IPS DF 6.9 (cell line): Measurements from ENCODE around the gene SDR39U1.

ENCODE experiments used
- DNase-seq: peaks from one replicate; pipeline ENCODE4 v3.0.0-alpha.2; 2013; ENCODE audit warnings: low read depth, low spot score
- H3K27ac ChIP-seq: one replicate; pipeline ENCODE4 v1.5.1; 2013; ENCODE audit warnings: low read length, control low read depth
- H3K27me3 ChIP-seq: 2 replicates; pipeline ENCODE4 v1.6.1; 2013; ENCODE audit warnings: mild to moderate bottlenecking, low read length; ENCODE audit not compliant: control insufficient read depth, insufficient read depth
- H3K36me3 ChIP-seq: 2 replicates; pipeline ENCODE4 v1.6.1; 2013; ENCODE audit warnings: low read length; ENCODE audit not compliant: control insufficient read depth, insufficient read depth
- H3K4me1 ChIP-seq: 2 replicates; pipeline ENCODE4 v1.6.1; 2013; ENCODE audit warnings: low read length; ENCODE audit not compliant: control insufficient read depth, insufficient read depth
- H3K4me3 ChIP-seq: 2 replicates; pipeline ENCODE4 v1.5.1; 2013; ENCODE audit warnings: mild to moderate bottlenecking, low read length
- H3K9me3 ChIP-seq: 2 replicates; pipeline ENCODE4 v1.6.1; 2013; ENCODE audit warnings: low read length, inconsistent platforms; ENCODE audit not compliant: control insufficient read depth, insufficient read depth
- WGBS: extraction: QIAGEN DNeasy Blood & Tissue Kit; methylation state at CpG from one replicate; pipeline ENCODE4 v1.1.7; 2013; ENCODE audit warnings: mixed read lengths, missing lambda C conversion rate; ENCODE audit not compliant: insufficient read length, insufficient coverage; 5-methylcytosine and 5-hydroxymethylcytosine counted together

SDR39U1 gene

DNA sequence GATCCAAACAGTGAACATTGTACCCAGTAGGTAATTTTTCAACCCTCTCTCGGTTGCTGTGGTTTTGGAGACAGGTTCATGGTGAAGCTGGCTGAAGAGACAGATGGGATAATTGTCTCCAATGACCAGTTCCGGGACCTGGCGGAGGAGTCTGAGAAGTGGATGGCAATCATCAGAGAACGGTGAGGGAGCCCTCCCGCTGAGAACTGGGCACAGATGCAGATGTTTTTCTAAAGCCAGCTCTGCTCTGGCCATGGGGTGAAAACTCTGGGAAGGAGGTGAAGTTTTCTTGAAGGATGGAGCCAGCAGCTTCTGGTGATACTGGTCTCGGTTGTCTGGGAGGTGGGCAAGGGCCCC, 6.6 kb downstream of the SDR39U1 start:
- Histone ChIP-seq H3K4me1 (no peaks in the 10 kb centered on the region; the same call in 1 of the 2 replicates), H3K27ac (no peak overlapping the region), H3K9me3 (no peaks in the 10 kb centered on the region), H3K4me3 (no peak overlapping the region), H3K36me3 (peaks cover 11% of the 10 kb centered on the region), H3K27me3 (no peaks in the 10 kb centered on the region)
- no peak for DNase-seq
- no CpG with 5 or more reads among the region's 6 CpGs for WGBS

DNA sequence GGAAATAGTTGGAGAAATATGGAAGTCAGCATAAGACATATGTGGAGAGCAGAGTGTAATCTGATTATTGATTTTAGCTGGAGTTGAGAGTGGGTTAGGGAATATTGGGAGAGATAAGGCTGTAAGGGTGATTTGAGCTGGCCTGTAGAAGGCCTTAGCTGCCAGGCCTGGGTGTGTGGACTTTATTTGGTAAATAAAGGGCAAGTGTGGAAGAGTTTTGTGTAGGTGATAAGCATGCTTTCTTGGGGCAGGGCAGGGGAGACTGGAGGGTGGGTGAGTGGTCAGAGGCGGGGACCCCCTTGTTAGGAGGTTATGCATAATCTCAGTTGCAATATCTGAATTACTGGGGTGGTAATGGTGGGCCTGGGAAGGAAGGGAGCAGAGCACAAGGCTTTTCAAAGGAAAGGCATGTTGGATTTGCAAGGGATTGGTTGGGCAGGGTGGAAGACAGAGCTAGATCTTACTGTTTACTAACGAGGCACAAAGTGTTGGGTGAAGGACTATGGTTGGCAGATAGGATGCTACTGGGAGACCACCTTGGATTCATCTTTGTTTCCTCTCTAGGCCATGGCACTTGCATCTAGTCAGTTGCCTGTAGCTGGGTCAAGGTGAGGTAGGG, 7.3 kb downstream of the SDR39U1 start:
- Histone ChIP-seq H3K4me1 (no peaks in the 10 kb centered on the region; the same call in 1 of the 2 replicates), H3K9me3 (no peaks in the 10 kb centered on the region), H3K27me3 (no peaks in the 10 kb centered on the region), H3K4me3 (no peak overlapping the region), H3K36me3 (peaks cover 10% of the 10 kb centered on the region), H3K27ac (no peak overlapping the region)
- DNase-seq: no peak
- no CpG with 5 or more reads among the region's 2 CpGs for WGBS

DNA sequence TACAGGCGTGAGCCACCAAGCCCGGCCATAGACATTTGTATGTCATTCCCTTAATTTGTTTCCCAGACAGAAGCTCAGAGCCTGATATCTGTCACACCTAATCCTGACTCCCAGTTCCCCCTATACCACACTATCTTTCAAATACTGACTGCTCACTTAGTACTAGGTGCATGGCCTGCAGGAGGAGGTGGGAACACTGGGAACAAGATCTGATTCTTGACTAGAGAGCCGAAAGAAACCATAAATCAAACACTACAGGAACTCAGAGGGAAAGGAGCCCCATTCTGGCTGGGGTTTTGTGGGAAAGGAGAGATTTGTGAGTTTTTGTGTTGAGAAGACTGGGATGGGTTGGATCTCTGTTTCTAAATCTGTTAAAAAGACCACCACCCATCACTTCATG, 7.9 kb downstream of the SDR39U1 start:
- peaks cover 3% of the 10 kb centered on the region for H3K36me3 ChIP-seq
- no peak overlapping the region for H3K4me3 ChIP-seq
- no peaks in the 10 kb centered on the region for H3K9me3 ChIP-seq
- no peaks in the 10 kb centered on the region; the same call in 1 of the 2 replicates for H3K4me1 ChIP-seq
- H3K27me3 ChIP-seq: no peaks in the 10 kb centered on the region
- no CpG with 5 or more reads among the region's 3 CpGs for WGBS
- DNase-seq: no peak
- H3K27ac ChIP-seq: no peak overlapping the region

DNA sequence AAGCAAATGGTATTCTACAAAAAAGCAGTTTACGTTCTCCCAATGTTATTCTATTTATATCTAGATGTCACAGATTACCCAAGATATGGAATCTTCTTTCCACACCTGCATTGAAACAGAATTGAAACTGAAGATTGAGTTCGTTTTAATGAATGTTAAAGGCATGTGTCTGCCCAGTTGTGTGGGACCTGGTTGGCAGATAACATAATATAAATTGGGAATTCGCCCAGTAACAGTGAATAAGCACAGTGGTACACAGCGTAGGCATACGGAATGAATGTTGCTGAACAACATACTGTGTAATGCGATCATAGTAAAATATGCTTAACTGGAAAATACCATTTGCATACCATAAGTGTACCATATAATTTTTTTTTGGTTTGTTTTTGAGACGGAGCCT, 8.5 kb downstream of the SDR39U1 start:
- H3K4me3 ChIP-seq: no peak overlapping the region
- peaks cover 3% of the 10 kb centered on the region for H3K36me3 ChIP-seq
- no peaks in the 10 kb centered on the region for H3K27me3 ChIP-seq
- no peak overlapping the region for H3K27ac ChIP-seq
- no peak for DNase-seq
- no CpG with 5 or more reads among the region's 7 CpGs for WGBS
- H3K9me3 ChIP-seq: no peaks in the 10 kb centered on the region
- H3K4me1 ChIP-seq: no peaks in the 10 kb centered on the region; the same call in none of the 2 replicates

DNA sequence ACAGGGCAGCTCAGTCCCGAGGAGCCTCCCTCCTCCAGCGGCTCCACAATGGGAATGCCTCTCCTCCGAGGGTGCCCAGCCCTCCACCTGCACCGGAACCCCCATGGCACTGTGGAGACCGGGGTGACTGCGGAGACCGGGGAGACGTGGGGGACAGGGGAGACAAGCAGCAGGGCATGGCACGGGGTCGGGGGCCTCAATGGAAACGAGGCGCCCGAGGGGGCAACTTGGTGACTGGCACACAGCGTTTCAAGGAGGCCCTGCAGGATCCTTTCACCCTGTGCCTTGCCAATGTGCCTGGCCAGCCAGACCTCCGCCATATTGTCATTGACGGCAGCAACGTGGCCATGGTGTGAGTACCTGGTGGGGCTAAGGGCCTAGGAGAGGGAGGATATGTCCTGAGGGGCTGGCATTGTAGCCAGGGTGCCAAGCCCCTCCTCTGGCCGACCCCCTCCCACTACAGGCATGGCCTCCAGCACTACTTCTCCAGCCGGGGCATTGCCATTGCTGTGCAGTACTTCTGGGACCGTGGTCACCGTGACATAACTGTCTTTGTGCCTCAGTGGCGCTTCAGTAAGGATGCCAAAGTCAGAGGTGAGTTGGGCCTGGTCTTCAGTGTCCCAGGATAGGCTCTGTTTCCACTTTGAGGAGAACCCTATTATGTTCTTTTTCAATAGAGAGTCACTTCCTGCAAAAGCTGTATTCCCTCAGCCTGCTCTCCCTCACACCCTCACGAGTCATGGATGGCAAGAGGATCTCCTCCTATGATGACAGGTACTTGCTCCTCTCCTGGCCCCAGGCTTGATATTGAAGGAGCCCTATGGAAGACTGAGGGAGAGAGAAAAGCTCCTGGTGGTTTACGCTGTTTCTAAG, 10.1 kb downstream of the SDR39U1 start:
- H3K4me1 ChIP-seq: no peaks in the 10 kb centered on the region; the same call in none of the 2 replicates
- H3K27me3 ChIP-seq: no peaks in the 10 kb centered on the region
- no peak overlapping the region for H3K27ac ChIP-seq
- no peak for DNase-seq
- no CpG with 5 or more reads among the region's 24 CpGs for WGBS
- H3K4me3 ChIP-seq: no peak overlapping the region
- H3K36me3 ChIP-seq: peaks cover 3% of the 10 kb centered on the region
- H3K9me3 ChIP-seq: no peaks in the 10 kb centered on the region

DNA sequence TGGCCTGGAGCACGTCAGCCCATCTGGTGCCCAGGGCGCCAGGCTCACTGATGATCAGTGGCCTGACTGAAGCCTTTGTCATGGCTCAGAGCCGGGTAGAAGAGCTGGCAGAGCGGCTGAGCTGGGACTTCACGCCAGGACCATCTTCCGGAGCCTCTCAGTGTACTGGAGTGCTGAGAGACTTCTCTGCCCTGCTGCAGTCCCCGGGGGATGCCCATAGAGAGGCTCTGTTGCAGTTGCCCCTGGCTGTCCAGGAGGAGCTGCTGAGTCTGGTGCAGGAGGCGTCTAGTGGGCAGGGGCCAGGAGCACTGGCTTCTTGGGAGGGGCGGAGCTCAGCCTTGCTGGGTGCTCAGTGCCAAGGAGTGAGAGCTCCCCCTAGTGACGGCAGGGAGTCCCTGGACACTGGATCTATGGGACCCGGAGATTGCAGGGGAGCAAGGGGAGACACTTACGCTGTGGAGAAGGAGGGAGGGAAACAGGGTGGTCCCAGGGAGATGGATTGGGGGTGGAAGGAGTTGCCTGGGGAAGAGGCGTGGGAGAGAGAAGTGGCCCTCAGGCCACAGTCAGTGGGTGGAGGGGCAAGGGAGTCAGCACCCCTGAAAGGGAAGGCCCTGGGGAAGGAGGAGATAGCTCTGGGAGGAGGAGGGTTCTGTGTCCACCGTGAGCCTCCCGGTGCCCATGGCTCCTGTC, 10.9 kb downstream of the SDR39U1 start:
- Histone ChIP-seq H3K27ac (no peak overlapping the region), H3K4me3 (no peak overlapping the region)

DNA sequence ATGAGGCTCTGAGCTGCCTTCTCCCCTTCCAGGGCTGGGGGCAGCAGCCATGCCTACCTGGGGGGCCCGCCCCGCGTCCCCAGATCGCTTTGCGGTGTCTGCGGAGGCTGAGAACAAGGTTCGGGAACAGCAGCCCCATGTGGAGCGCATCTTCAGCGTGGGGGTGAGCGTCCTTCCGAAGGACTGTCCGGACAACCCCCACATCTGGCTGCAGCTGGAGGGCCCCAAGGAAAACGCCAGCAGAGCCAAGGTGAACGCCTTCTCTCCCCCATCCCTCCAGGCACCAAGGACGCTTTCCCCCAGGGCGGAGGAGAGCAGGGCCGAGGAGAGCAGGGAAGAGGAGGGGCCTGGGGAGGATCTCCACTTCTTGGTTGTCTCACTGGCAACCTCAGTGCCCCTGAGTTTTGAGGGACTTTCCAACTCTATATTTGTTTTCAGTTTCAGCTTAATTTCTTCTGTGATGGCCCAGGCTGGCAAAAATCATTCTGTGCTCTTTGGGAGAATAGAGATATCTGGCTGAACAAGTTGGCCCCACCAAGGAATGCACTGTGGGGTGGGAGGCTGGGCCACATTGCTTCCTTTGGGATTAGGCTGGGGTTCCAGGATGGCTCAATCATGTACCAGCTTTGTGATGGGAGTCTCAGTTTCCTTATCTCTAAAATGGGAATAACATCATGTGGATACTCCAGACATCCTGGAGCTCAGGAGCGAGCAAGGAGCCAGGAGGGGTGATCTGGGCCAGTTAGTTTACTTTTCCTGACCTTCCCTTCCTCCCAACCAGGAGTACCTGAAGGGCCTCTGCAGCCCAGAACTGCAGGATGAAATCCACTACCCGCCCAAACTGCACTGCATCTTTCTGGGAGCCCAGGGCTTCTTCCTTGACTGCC, 11.7 kb downstream of the SDR39U1 start:
- Histone ChIP-seq H3K9me3 (no peaks in the 10 kb centered on the region), H3K27me3 (no peaks in the 10 kb centered on the region), H3K27ac (no peak overlapping the region), H3K4me3 (peak overlapping the region; percentile 59; the same call in 1 of the 2 replicates), H3K36me3 (no peaks in the 10 kb centered on the region), H3K4me1 (no peaks in the 10 kb centered on the region; the same call in none of the 2 replicates)
- no CpG with 5 or more reads among the region's 19 CpGs for WGBS
- no peak for DNase-seq

More for the DNA sequence above, 10.9 kb downstream of the SDR39U1 start:
- Histone ChIP-seq H3K4me1 (no peaks in the 10 kb centered on the region; the same call in none of the 2 replicates), H3K9me3 (no peaks in the 10 kb centered on the region), H3K36me3 (no peaks in the 10 kb centered on the region), H3K27me3 (no peaks in the 10 kb centered on the region)
- peak; percentile 97 for DNase-seq
- no CpG with 5 or more reads among the region's 15 CpGs for WGBS

DNA sequence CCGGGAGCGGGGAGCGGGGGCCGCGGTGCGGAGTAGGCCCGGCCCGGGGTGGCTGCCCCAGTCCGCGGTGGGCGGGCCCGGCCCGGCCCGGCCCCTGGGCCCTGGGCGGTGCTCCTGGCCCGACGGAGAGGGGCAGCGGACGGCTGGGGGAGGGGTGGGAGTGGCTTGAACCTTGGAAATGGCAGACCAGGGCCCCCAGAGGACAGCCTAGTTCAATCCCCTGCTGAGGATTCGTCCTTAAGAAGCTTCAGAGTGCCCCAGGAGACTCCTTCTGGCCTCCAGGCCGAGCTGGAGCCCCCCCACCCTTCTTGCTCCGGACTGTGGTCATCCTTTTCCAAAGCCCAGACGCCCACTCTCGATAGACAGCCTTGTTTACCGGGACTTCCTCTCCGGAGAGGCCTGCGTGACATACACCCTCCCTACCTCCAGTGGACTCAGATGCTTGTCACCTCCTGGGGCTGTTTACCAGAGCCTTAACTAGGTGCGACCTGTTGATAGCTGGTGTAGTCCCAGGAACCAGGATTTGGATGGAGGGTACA, 12.4 kb downstream of the SDR39U1 start:
- H3K4me3 ChIP-seq: peak overlapping the region; percentile 59; the same call in 1 of the 2 replicates
- no peaks in the 10 kb centered on the region for H3K36me3 ChIP-seq
- no peaks in the 10 kb centered on the region for H3K27me3 ChIP-seq
- H3K4me1 ChIP-seq: no peaks in the 10 kb centered on the region; the same call in none of the 2 replicates
- no peak for DNase-seq
- no peak overlapping the region for H3K27ac ChIP-seq
- WGBS: no CpG with 5 or more reads among the region's 28 CpGs
- H3K9me3 ChIP-seq: no peaks in the 10 kb centered on the region

DNA sequence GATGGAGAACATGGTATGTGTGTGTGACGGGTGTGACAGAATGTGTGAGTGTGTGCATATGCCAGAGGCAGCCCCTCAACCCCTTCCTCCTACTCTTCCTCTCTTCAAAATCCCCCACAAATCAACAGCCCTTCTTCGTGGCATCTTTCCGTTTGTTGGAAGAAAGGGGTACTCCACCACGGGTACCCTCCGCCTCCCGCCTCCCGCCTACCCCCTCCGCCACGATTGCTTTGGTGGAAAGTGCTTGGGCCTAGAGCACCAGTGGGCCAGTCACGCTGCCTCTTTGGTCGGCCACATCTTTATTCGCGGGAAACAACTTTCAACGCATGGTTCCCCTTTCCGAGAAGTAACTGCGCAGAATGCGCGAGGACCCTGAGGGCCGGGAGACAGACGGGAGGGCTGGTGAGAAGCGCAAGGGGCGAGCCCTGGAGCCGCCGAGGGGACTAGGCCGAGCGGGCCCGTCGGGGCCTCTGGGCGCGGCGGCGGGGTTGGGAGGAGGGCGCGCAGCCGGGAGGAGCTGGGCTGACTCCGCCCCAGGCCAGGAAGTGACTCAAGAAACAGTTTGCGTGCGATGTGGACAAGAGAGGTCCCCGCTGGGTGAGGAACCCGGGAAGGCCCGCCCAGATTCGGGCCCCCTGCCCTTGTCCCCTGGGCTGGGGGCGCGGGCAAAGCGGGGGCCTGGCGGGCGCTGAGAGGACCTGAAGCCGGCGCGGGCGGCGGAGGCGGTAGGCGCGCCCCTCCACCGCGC, 13.0 kb downstream of the SDR39U1 start, which contains the start of the genes CBLN3 and KHNYN:
CBLN3 (minus strand) TSS at position 274 of the 748 bp plus-strand sequence. CDS start 614 bp downstream, outside the sequence.
KHNYN (plus strand) TSS at position 560 of the 748 bp plus-strand sequence. CDS start 777 bp downstream, outside the sequence.
- H3K4me1 ChIP-seq: no peaks in the 10 kb centered on the region; the same call in none of the 2 replicates
- peak within 1 kb of the TSS; percentile 59; the same call in 1 of the 2 replicates for H3K4me3 ChIP-seq
- H3K36me3 ChIP-seq: no peaks in the 10 kb centered on the region
- H3K9me3 ChIP-seq: no peaks in the 10 kb centered on the region
- H3K27ac ChIP-seq: no peak within 1 kb of the TSS
- WGBS: no CpG with 5 or more reads among the region's 57 CpGs
- no peak for DNase-seq
- no peaks in the 10 kb centered on the region for H3K27me3 ChIP-seq
